ENCODE measurements around the gene PKP1.

The PKP1 gene

GRCh38 chr1:201328576-201328975 lies 45.3 kb downstream of the PKP1 start:
- DNase-seq (ENCODE audit: low read depth, low spot score): no peak

GRCh38 chr1:201329286-201329685 lies 46.0 kb downstream of the PKP1 start:
- no peak for DNase-seq (ENCODE audit: low read depth, low spot score)

- no peak for DNase-seq (ENCODE audit: low read depth, low spot score)
Observed at GRCh38 chr1:201329801-201330200, 46.5 kb downstream of the PKP1 start.

- DNase-seq (ENCODE audit: low read depth, low spot score): no peak
Observed at GRCh38 chr1:201330541-201330940, 47.2 kb downstream of the PKP1 start.

GRCh38 chr1:201331166-201331565 lies 47.9 kb downstream of the PKP1 start:
- DNase-seq (ENCODE audit: low read depth, low spot score): no peak

GRCh38 chr1:201332021-201332420 lies 48.7 kb downstream of the PKP1 start:
- no peak for DNase-seq (ENCODE audit: low read depth, low spot score)

GRCh38 chr1:201332616-201333335 lies 49.5 kb downstream of the PKP1 start:
- DNase-seq (ENCODE audit: low read depth, low spot score): no peak

GRCh38 chr1:201334325-201335173 lies 51.2 kb downstream of the PKP1 start:
- DNase-seq (ENCODE audit: low read depth, low spot score): no peak

GRCh38 chr1:201335174-201335870 lies 52.0 kb downstream of the PKP1 start:
- DNase-seq (ENCODE audit: low read depth, low spot score): no peak

GRCh38 chr1:201335901-201336300 lies 52.6 kb downstream of the PKP1 start:
- DNase-seq (ENCODE audit: low read depth, low spot score): no peak

GRCh38 chr1:201336711-201337450 lies 53.6 kb downstream of the PKP1 start:
- DNase-seq (ENCODE audit: low read depth, low spot score): no peak

- DNase-seq (ENCODE audit: low read depth, low spot score): no peak
Observed at GRCh38 chr1:201341377-201341776, 58.1 kb downstream of the PKP1 start.

GRCh38 chr1:201344206-201345080 lies 61.1 kb downstream of the PKP1 start:
- no peak for DNase-seq (ENCODE audit: low read depth, low spot score)

GRCh38 chr1:201345081-201345355 lies 61.7 kb downstream of the PKP1 start:
- no peak for DNase-seq (ENCODE audit: low read depth, low spot score)

GRCh38 chr1:201346337-201346939 lies 63.1 kb downstream of the PKP1 start:
- no peak for DNase-seq (ENCODE audit: low read depth, low spot score)

GRCh38 chr1:201346987-201347386 lies 63.7 kb downstream of the PKP1 start:
- no peak for DNase-seq (ENCODE audit: low read depth, low spot score)

GRCh38 chr1:201347498-201348210 lies 64.3 kb downstream of the PKP1 start:
- no peak for DNase-seq (ENCODE audit: low read depth, low spot score)

GRCh38 chr1:201348211-201348566 lies 64.9 kb downstream of the PKP1 start:
- no peak for DNase-seq (ENCODE audit: low read depth, low spot score)

GRCh38 chr1:201349092-201349491 lies 65.8 kb downstream of the PKP1 start:
- DNase-seq (ENCODE audit: low read depth, low spot score): no peak

GRCh38 chr1:201350361-201350725 lies 67.0 kb downstream of the PKP1 start:
- DNase-seq (ENCODE audit: low read depth, low spot score): no peak

All from brain pericyte (primary cell).